CD4-positive, alpha-beta T cell treated with Interferon alpha-2 for 1 hour (primary cell): ENCODE measurements around the gene PRRT1.
A peak's percentile ranks its signal among the peaks of the same experiment; 100 is the strongest.
"Not testable (repeated sequence)": the region's sequence is repeated elsewhere in the genome, so short reads cannot be mapped to it uniquely, and the experiment has no call there.

ENCODE experiments used
- DNase-seq, 2 donors: peaks; one replicate each; pipeline ENCODE4 v3.0.0-alpha.2; 2020 to 2022

The PRRT1 gene

GRCh38 chr6:32151863-32152768 is at the start of gene PRRT1:
TSS of gene PRRT1 (minus strand) at chr6:32151939. CDS start at chr6:32151827, 112 bp downstream.
- no peak for DNase-seq

- no peak for DNase-seq
Observed at GRCh38 chr6:32200711-32201475, 49.2 kb upstream of the PRRT1 start.

GRCh38 chr6:32198866-32199265 is 47.1 kb upstream of the PRRT1 start:
- no peak for DNase-seq

- no peak for DNase-seq
Observed at GRCh38 chr6:32198345-32198696, 46.6 kb upstream of the PRRT1 start.

GRCh38 chr6:32196682-32197616 is 45.2 kb upstream of the PRRT1 start:
- peak; percentile 27 to 35 for DNase-seq

- DNase-seq = peak; percentile 76 to 83
Observed at GRCh38 chr6:32195902-32196681, 44.4 kb upstream of the PRRT1 start.

GRCh38 chr6:32195652-32195901 is 43.8 kb upstream of the PRRT1 start:
- DNase-seq = peak; percentile 100

- DNase-seq = peak in 1 of 2 donors; percentile 55
Observed at GRCh38 chr6:32194825-32195651, 43.3 kb upstream of the PRRT1 start.

GRCh38 chr6:32194388-32194787 is 42.6 kb upstream of the PRRT1 start:
- no peak for DNase-seq

GRCh38 chr6:32193096-32193495 is 41.4 kb upstream of the PRRT1 start:
- not testable (repeated sequence) for DNase-seq

GRCh38 chr6:32192608-32193039 is 40.9 kb upstream of the PRRT1 start, which contains the start of gene GPSM3:
TSS of gene GPSM3 (minus strand) at chr6:32192643. CDS start at chr6:32192513, 130 bp downstream.
- peak; percentile 47 to 64 for DNase-seq

GRCh38 chr6:32191696-32192607 is 40.2 kb upstream of the PRRT1 start:
- DNase-seq = peak; percentile 26 to 57

GRCh38 chr6:32190911-32191677 is 39.4 kb upstream of the PRRT1 start:
- DNase-seq = peak in 1 of 2 donors; percentile 20

- DNase-seq = peak; percentile 93
Observed at GRCh38 chr6:32190054-32190851, 38.5 kb upstream of the PRRT1 start, which contains the start of gene PBX2. TSS of gene PBX2 (minus strand) at chr6:32190202. CDS start at chr6:32189915, 287 bp downstream.

- no peak for DNase-seq
Observed at GRCh38 chr6:32189742-32190053, 38.0 kb upstream of the PRRT1 start.

- DNase-seq = no peak
Observed at GRCh38 chr6:32189069-32189741, 37.5 kb upstream of the PRRT1 start.

GRCh38 chr6:32188381-32189068 is 36.8 kb upstream of the PRRT1 start:
- no peak for DNase-seq
